HG03097 (cell line): ENCODE measurements around the gene ORC5.
"Not testable (repeated sequence)": the region's sequence is repeated elsewhere in the genome, so short reads cannot be mapped to it uniquely, and the experiment has no call there.

Source experiments
- ATAC-seq: cut with Tn5 transposase; IDR thresholded peaks from one replicate; pipeline ENCODE4 v1.9.1; 2021; ENCODE audit not compliant: unreplicated experiment, low FRiP score

The ORC5 gene

DNA sequence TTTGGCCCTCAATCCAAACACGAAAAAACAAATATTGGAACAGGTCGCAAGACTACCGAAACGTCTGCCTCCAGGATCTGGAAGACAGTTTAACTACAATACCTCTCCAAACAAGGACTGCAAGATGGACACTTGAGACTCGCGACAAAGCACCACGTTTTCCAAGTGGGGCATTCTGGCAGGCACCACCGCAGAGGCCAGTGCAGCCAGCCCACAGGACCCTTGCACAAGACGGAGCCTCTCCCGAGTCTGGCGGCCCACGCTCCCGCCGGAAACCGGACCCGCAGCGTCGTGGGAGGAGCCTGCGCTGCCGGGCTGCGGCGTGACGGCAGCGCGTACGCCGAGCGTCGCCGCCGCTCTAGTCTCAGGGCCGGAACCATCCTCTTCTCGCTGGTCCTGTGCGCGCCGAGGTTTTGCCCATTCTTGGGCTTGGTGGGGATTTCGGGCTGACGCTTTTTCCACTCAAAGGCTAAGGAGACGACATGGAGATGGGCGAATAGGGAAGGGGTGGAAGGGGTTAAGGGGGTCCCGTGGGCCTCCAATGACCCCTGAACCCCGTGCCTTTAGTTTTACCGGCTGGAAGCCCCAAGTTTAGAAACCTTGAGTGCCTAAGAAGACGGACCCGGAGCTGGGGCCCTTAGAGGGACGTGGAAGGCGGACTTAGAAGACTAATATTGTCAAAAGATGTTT lies at the start of gene ORC5:
TSS of gene ORC5 (minus strand) at position 283 of the 690 bp plus-strand sequence. CDS start at position 174, 109 bp downstream.
- peak; percentile 100 for ATAC-seq

GRCh38 chr7:104255616-104256015 lies 47.8 kb upstream of the ORC5 start:
- no peak for ATAC-seq

GRCh38 chr7:104255194-104255593 lies 47.4 kb upstream of the ORC5 start:
- no peak for ATAC-seq

DNA sequence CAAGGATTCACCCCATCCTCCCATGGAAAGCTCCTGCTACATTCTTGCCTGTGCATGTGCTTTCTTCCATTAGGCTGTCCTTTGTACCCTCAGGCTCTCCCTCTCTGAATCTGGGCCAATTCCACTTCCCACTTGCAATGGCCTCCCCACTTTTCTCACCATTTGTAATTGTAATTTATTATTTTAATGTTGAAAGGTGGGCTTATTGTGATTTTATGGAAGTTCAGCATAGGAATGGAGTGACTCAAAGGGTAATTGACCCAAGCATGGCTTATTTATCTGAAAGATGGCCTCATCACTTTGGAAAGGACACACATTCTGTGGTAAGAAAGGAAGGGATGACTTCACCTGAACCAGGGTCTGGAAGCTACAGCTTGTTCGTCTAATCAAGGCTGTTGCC lies 46.9 kb upstream of the ORC5 start:
- no peak for ATAC-seq

DNA sequence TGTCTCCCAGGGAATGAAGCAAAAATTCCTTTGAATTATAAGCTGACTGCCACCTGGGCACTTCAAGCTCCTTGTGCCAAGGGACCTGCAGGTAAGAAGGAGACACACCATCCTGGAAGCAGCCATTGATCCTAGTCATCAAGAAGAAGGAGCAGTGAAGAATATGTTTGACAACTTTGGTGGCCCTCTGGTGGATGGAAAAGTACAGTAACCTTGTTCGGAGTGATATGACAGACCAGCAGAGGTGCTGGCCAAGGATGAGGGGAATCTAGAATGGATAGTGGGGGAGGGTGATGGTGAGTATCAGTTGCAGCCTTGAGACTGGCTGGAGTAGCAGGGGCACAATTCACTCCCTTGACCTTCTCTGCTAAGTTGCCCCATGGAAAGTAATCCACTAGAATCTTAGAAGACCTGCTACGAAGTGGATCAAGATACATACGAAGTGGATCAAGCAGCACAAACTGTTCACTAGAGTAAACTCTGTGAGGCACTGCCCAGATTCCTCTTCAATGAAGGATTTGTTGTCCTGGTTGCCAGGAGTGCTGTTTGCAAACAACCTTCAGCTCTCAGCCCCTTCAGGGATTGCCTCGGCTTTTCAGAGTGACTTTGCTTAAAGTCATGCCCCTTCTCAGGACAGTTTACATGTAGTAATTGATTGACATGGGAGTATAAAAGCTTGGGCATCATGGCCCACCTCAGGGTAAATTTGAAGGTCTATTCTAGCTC lies 44.8 kb upstream of the ORC5 start:
- ATAC-seq, result no peak

- ATAC-seq, result no peak
Observed at GRCh38 chr7:104242638-104243037, 34.8 kb upstream of the ORC5 start.

DNA sequence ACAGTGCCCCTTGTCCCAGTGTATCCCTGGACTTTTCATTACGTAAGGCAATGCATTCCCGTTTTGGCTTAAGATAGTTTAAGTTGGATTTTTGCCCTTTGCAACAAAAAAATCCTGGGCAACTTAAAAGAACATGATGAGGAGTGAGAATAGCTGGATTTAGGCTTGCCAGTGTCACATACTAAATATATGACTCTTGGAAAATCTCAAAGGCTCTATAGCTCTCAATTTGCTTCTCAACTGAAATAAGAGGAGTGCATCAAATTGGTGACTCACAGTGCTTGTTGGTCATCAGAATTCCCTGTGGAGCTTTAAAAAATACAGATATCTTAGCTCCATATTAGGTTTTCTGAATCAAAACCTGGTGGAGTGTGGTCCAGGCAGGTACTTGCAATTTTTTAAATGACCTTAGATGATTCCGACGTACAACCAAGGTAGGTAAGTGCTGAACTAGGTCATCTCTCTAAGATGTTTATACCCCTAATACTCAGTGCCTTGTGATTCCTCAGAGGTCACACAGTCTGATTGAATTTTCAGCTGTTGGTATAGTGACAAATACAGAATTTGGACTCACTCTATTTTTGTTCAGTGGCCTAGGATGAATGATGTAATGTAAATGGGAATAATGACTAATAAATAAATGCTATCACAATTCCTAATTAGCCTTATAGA lies 33.9 kb upstream of the ORC5 start:
- ATAC-seq, result no peak

DNA sequence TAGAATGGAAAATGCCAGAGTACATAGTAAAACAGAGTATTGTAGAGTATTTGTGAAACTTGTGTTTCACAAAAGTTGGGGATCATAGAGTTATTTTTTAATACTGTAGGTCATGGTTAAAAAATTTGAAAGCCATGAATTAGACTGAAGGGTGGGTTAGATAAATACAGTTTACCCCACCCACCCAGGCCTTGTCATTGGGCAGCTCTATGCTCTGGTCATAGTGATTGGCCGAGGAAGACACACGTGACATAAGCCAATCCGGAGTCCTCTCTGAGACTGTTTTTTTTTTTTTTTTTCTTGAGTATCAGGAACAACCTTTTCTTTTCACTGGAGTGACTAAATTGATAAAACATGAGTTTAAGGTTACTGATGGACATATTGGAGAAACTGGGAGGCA lies 33.3 kb upstream of the ORC5 start:
- no peak for ATAC-seq

DNA sequence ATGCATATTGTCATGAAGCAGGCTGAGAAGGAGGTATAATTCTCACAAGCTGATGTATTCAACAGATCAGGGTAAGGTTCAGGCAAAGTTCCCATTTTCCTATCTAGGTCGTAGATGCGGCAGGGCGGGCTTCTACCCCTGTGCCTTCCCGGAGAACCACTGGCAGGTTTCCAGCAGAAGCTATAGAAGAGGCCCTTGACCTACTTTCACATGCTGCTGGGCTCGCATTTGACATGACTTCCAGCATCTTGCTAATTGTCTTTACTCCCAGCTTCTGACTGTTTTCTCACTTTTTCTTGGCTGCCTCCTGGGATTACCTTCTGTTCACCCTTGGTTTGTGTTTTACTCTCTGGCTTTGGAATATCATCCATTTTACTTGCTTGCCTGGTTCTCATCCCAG lies 32.6 kb upstream of the ORC5 start:
- ATAC-seq, result no peak

GRCh38 chr7:104234990-104235389 lies 27.2 kb upstream of the ORC5 start:
- ATAC-seq, result not testable (repeated sequence)

- ATAC-seq, result no peak
Observed at GRCh38 chr7:104231054-104232046, 23.5 kb upstream of the ORC5 start.

- ATAC-seq, result no peak
Observed at GRCh38 chr7:104230606-104231005, 22.8 kb upstream of the ORC5 start.

DNA sequence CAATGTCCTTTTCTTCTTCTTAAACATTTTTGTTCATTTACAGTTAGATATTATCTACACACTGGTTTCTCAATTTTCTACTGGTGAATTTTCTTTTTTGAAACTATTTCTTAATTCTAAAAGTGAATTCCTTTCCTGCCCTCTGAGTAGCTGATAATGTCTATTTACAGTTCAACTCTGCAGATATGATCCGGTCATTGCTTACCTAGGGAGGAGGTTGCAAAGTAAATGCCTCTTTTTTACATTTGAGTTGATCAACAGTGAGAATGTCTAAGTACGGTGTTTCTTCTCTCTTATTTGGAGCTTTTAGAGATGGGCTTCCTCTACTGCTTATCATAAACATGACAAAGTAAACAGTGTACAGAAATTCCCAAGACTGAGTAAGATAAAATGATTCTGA lies 20.6 kb upstream of the ORC5 start:
- ATAC-seq, result no peak

DNA sequence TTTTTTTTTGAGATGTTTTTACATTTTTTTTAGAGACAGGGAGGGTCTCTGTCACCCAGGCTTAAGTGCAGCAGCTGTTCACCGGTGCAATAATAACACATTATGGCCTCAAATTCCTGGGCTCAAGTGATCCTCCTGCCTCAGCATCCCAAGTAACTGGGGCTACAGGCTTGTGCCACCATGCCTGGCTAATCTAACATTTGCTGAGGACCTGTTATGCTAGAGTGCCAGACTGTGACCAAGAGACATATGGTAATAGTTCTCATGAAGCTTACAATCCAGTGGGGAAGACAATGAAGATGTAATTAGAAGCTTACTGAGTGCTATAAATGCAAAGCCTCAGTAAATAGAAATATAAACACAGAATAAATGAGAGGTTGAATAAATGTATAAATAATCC lies 17.6 kb upstream of the ORC5 start:
- ATAC-seq, result no peak

DNA sequence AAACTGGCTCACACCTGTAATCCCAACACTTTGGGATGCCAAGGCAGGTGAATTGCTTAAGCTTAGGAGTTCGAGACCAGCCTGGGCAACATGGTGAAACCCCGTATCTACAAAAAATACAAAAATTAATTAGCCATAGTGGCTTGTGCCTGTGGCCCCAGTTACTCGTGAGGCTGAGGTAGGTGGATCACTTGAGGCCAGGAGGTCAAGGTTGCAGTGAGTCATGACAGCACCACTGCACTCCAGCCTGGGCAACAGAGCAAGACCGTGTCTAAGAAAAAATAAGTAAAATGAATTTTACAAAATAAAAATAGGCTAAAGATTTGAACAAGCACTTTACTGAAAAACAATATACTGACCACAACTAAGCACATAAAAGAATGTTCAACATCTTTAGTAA lies 9.8 kb upstream of the ORC5 start:
- ATAC-seq, result no peak

GRCh38 chr7:104209063-104209462 lies 1.2 kb upstream of the ORC5 start:
- no peak for ATAC-seq

- no peak for ATAC-seq
Observed at GRCh38 chr7:104208421-104208780, 588 bp upstream of the ORC5 start.

GRCh38 chr7:104207348-104207730 lies 474 bp downstream of the ORC5 start:
- peak; percentile 23 for ATAC-seq

DNA sequence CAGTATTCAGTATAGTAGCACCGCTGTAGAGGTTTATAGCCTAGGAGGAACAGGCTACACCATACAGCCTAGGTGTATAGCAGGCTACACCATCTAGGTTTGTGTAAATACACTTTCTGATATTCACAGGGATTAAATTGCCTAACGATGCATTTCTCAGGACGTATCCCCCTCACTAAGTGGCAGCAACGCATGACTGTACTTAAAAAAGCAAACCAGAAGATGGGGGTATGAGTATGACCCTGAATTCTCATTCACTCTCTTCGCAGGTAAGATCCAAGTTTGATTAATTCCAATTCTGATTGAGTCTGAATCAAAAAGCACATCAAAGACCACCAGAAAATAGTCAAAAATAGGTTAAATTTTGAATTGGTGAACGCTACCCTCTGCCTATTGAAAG lies 972 bp downstream of the ORC5 start:
- ATAC-seq, result no peak

- ATAC-seq, result no peak
Observed at GRCh38 chr7:104198673-104199278, 9.0 kb downstream of the ORC5 start.
